SKM-1 treated with dmso at 0.1 percent for 144 hours (cell line): ENCODE data around the gene JMJD8.

Source experiments
- DNase-seq: peaks from one replicate; lab custom pipeline; 2025; ENCODE audit not compliant: unreplicated experiment; lab: John Stamatoyannopoulos, UW

JMJD8 gene

DNA sequence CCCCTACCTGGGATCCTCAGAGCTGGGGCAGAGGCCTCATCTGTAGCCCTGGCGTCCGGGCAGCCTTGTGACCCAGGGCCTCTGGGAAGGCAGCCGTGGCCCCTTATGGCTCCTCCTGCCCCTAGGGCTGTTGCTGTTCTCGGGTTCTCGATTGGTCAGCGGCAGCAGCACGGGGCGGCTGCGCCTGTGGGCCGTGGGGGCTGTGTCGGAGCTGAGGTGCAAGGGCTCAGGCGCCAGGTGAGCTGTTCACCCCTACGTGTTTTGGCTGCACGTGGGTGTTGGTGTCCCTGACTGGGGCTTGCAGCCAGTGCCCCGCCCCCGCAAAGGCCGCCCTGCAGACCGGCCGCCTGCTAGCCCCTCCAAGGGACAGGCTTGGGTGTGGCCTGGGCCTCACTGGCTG lies 22.0 kb downstream of the JMJD8 start:
- no peak for DNase-seq

GRCh38 chr16:661184-661821 lies 22.8 kb downstream of the JMJD8 start:
- DNase-seq: no peak

DNA sequence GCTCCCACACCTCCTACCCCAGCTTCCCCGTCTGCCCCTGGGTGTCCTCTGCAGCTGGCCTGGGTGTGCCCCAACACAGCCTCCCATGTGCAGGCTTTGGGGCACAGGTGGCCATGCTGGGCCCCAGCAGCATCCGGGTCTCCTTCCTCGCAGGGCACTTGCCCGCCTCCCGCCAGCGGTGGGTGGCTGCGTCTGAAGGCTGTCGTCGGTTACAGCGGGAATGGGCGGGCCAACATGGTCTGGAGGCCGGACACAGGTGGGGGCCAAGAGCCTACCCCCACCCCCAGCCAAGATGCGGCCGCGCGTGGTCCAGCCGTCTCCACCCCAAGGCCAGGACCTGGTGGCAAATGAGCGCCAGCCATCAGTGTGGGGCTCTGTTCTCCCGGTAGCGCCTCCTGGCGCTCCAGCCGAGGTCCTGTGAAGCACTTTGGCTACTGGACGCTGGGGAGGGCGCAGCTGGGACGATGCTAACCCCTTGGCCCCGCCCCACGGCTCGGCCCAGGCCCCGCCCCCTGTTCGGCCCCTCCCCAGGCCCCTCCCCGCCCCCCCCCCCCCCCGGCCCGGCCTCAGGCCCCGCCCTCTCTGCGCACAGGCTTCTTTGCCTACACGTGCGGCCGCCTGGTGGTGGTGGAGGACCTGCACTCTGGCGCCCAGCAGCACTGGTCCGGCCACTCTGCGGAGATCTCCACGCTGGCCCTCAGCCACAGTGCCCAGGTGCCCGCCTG lies 23.5 kb downstream of the JMJD8 start:
- DNase-seq: peak; percentile 95

DNA sequence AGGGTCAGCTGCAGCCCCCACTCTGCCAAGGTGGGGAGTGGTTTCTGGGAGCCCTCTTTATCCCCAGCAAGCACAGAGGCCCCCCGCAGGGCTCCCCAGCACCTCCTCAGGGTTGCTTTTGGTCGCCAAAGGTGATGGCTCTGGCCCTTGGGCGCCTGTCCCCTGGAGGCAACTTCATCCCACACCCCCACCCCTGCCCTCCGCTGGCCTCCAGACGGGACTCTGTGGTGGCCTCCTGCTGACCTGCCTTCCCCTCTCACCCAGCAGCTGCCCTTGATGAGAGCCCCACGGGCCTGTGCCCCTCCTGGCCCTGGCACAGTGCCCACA lies 24.0 kb downstream of the JMJD8 start:
- no peak for DNase-seq

DNA sequence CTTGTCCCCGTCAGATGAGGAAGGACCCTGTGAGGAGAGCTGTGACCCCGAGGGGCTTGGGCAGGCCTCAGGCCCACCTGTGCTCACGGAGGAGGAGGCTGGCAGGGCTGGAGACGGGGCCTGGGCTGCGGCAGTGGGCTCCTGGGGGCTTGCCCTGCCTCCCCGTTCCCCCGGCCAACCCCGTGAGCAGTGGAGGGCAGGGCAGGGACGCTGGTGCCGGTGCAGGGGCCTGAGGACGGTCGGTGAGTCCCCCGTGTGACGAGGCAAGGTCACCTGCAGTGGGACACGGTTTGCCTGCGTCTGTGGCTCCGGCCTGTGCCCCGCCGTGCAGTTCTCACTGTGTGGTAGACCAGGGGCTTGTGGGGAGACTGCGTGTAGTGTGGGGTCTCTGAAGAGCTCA lies 24.5 kb downstream of the JMJD8 start:
- DNase-seq: no peak

DNA sequence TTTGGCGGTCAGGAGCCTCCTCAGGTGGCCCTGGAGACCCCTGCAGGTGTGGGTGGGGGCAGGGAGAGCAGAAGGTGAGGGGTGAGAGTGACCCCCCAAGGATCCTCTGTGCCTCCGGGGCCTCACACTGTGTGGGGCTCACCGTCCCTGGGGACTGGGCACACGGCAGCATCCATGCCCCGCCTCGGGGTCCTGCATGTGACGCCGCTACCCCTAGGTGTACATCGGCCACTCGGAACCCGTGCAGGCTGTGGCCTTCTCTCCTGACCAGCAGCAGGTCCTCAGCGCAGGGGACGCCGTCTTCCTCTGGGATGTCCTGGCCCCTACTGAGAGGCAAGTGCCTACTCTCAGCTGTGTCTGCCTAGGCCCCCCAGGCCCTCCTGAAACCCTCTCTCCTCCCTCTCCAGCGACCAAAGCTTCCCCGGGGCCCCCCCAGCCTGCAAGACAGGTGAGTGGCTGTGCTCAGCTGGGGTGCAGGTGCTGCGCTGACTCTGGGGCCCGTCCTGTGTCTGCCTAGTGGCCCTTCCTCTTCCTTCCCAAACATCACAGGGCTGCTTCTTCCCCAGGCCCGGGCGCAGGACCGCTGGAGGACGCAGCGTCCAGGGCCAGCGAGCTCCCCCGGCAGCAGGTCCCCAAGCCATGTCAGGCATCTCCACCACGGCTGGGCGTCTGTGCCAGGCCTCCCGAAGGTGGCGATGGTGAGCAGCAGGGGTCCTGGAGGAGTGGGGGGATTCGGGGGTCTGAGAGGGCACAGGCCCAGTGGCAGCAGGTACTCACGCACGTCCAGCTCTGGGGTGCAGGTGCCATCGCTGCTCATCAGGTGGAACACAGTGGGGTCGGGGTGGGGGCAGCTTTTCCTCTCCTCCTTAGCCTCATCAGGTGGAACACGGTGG lies 25.2 kb downstream of the JMJD8 start:
- no peak for DNase-seq

DNA sequence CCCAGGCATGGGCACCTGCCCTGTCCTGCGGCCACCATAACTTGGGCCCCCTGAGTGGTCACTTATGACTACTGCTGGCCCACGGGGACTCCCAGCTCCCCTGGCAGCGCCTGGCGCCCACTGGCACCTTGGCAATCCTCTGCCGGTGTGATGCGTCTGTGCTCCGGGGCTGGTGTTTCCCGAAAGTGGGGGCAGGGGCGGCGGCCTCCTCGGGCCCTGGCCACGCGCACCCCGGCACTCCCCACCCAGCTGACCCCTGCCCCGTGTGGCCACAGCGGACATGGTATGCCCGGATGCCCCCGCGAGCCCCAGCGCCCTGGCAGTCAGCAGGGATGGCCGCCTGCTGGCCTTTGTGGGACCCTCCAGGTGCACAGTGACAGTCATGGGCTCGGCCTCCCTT lies 26.6 kb downstream of the JMJD8 start:
- DNase-seq: no peak

DNA sequence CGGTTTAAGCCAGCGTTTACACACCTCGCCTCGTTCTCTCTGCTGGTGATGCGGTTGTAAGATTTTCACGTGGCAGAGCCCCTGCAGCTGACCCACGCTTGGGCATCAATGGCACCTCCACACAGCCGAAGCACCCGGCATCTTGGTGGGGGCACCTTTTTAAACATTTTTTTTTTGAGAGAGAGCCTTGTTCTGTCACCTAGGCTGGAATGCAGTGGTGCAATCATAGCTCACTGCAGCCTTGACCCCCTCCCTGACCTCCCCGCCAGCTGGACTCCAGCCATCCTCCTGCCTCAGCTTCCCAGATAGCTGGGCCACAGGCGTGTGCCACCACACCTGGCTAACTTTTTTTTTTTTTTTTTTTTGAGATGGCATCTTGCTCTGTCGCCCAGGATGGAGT lies 30.1 kb downstream of the JMJD8 start:
- no peak for DNase-seq

GRCh38 chr16:652454-653305 lies 31.5 kb downstream of the JMJD8 start:
- DNase-seq: no peak

- DNase-seq: no peak
Measured at GRCh38 chr16:651844-652243, 32.3 kb downstream of the JMJD8 start.

GRCh38 chr16:649631-650030 lies 34.5 kb downstream of the JMJD8 start:
- no peak for DNase-seq

DNA sequence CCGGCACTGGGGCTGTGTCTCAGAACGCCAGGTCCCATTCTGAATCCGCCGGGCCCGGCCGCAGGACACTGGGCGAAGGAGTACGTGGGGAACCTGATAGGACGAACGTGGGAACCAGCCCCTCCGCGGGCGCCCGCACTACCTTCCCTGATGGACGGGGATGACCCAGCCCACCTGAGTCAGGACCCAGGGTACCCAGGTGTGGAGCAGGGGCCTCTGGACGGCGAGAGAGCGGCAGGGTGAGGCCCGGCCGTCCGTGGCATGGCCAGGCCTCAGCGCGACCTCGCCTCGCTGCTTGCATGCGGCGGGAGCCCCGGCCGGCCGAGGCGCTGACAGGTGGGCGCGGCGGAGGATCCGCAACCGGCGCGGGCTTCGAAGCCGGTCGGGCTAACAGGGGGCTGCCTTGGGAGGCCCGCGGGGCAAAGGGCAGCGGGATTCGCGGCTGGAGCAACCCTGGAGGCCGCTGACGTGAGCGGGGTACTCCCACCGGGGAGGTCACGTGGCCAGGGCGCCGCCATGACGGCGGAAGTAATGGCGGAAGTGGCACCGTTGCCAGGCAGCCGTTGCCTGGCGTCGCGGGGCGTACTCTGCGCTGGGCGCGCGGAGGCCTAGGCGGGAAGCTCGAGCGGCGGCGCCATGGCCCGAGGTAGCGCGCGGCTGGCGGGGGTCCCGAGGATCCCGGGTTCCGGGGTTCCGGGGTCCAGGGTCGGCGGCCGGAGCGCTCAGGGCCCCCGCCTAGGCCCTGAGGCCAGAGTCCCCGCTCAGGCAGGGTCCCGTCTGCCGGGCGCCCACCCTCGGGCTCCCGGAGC lies 35.1 kb downstream of the JMJD8 start, which contains the start of gene WDR90:
TSS of gene WDR90 (plus strand) at position 585 of the 809 bp plus-strand sequence. CDS start at position 637, 52 bp downstream.
- DNase-seq: peak; percentile 86

GRCh38 chr16:648071-648780 lies 35.9 kb downstream of the JMJD8 start:
- DNase-seq: no peak

- DNase-seq: no peak
Measured at GRCh38 chr16:647173-647902, 36.8 kb downstream of the JMJD8 start.

DNA sequence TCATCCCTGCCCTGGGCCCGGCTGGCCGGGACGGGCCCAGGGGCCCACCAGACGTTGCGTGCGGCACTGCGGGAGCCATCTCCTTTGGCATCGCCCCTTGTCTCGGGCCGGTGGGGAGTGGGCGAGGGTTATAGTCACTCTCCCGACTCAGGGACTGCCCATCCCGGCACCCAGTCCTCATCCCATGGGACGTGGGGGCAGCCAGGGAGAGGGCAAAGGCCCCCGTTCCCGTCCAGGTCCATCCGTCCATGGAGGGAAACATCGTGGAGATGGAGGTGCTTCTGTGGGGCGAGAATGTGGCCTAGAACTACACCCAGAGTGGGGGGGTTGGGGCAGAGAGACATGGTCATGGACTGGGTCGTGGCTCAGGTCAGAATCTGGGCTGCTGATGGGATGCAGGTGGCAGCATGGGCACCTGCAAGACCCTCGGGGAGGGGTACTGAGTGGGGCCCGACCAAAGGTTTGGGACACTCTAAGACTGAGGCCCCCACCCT lies 37.4 kb downstream of the JMJD8 start:
- no peak for DNase-seq

DNA sequence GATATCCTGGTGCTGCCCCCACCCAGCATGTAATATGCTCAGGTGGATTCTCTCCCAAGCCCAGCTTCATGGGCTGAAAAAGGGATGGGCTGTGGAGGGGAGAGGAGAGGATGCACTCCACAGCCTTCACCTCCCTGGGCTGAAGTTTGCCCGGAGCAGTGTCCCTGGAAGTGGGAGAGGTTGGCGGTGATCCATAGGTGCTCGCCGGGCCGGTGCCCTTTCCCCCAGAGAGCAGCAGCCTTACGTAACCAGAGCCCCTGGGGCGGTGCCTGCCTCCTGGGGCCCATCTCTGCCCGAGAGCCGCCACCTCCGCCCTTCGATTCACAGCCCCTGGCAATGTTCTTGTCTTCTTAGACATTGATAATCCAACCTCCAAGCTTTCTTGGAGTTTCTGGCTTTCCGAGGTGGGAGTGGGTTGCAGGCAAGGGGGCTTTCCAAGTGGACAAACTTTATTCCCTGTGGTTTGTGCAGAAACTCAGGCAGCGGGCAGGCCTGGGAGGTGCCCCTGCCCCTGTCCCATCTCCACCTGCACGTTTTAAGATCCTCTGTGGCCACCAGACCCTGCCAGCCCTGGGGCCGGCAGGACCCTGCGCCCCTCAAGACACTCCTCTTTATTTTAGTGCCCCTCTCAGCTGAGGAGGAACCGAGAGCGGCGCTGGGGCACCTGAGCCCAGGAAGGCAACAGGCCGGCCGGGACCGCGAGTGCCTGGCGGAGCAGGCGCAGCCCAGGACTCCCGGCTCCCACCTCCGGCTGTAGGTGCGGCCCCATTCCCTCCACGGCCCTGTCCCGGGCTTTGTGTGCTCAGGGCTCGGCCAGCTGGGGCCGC lies 38.1 kb downstream of the JMJD8 start:
- DNase-seq: no peak

DNA sequence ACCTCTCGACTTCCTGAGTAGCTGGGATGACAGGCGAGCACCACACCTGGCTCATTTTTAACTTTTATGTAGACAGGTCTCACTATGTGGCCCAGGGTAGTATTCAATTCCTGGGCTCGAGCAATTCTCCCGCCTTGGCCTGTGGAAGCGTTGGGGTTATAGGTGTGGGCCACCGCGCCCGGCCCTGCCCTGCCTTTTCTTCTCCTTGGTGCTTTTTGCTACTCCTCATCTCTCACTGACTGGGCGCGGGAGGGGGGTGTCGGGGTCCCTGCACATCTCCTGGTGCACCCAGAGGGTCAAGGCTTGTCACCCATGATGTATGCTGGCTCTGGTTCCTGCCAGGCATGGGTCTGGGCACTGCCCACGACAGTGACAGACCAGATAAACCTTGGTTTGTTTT lies 39.6 kb downstream of the JMJD8 start:
- no peak for DNase-seq

DNA sequence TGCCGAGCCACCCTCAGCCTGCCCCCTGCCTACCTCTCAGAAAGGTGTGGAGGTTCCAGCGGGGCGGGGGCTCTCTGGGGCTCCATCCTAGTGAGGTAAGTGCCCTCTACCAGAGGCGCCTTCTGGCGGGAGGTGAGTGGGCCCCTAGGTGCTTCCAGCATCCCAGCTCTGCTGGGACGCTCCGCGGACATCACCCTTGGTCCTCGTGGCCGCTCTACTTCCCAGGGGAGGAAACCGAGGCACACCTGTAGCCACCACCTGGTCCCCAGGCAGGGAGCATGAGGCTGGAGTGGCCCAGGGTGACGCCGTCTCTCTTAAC lies 41.1 kb downstream of the JMJD8 start:
- no peak for DNase-seq
